ENCODE measurements around the gene SMIM22. TPM values are rescaled to one million over a fixed set of nuclear protein-coding genes. Genes with fewer than 3 reads are reported as not detected.

The SMIM22 gene
- total and polyA plus RNA-seq, 2 donors (not counting 3 experiments of a cell fraction or from before 2014, with no cell fraction given): not detected

DNA sequence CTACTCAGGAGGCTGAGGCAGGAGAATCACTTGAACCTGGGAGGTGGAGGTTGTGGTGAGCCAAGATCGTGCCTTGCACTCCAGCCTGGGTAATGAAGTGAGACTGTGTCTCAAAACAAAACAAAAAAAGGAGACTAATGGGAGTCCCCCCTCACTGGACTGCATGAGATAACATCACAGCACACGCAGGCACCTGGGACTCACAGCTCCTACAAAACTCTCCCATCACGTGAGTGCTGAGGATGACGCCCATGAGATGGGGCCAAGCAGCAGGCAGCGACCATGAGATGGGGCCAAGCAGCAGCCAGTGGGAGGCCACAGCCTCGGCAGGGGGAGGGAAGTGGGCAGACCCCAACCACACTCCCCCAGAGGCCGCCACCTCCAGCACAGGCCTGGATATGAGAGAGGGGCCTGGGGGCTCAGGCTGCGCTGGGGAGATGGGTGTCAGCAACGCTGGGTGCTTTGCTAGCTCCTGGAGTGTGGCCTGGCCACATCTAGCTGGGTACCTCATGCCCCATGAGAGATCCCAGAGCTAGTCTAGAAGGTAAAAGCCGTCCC, 45.4 kb upstream of the SMIM22 start:
- Histone ChIP-seq H4K20me1 (replicated peaks; ENCODE audit: control insufficient read depth, extremely low read depth, insufficient read depth, low read length) (no peaks in the 10 kb centered on the region), H3K27ac (ENCODE audit: insufficient read depth, low read depth, low read length) (no peak overlapping the region), H3K79me2 (ENCODE audit: control insufficient read depth, insufficient read depth, low read length) (no peaks in the 10 kb centered on the region), H3K36me3 (ENCODE audit: control insufficient read depth in 2 of 2, extremely low read depth in 1 of 2, insufficient read depth in 2 of 2, low read length in 2 of 2) (peaks cover 3 to 22% of the 10 kb centered on the region in 2 experiments), H3K9me3 (replicated peaks; ENCODE audit: control insufficient read depth, insufficient read depth, low read length) (no peaks in the 10 kb centered on the region), H3K9me1 (replicated peaks; ENCODE audit: control insufficient read depth, extremely low read depth, insufficient read depth, low read length) (no peaks in the 10 kb centered on the region), H3K4me2 (ENCODE audit: insufficient read depth, low read length) (no peak overlapping the region), H3K4me1 (ENCODE audit: control insufficient read depth, extremely low read depth, insufficient read depth, low read length) (no peaks in the 10 kb centered on the region), H2AFZ (ENCODE audit: low read depth, low read length) (no peak overlapping the region), H3K4me3 (replicated peaks in 1 of 3; ENCODE audit: insufficient read depth in 1 of 3, low read depth in 1 of 3, low read length in 3 of 3) (no peak overlapping the region), H3K9ac (replicated peaks; ENCODE audit: extremely low read depth, insufficient read depth, low read length) (no peak overlapping the region), H3K27me3 (ENCODE audit: control insufficient read depth in 2 of 2, insufficient read depth in 2 of 2, low read length in 2 of 2) (no peaks in the 10 kb centered on the region)
- DNase-seq (ENCODE audit: low read depth, low spot score) (no peak), FAIRE-seq (no peak)
- POLR2A ChIA-PET: interaction anchor here (0.6 kb wide), 1 partner anchor 102 kb away, joined by 4 read pairs; no protein-coding TSS in a partner anchor
- BruUV-seq (replicated peaks): no TSS peak
- dilution Hi-C loops (cut with MboI; ENCODE audit: extremely low pct_ligation_motif_present, low sequenced_read_pairs): no loop called here
- CTCF ChIA-PET: no interaction called here
- intact Hi-C loops (cut with micrococcal nuclease): no loop called here
- no peak for TF ChIP-seq FOS (IDR thresholded peaks at IDR 0.05; ENCODE audit: borderline replicate concordance, insufficient read depth, low read length)
- no peak for TF ChIP-seq JUN (IDR thresholded peaks at IDR 0.05; ENCODE audit: borderline replicate concordance, insufficient read depth, insufficient read length, low read depth)

DNA sequence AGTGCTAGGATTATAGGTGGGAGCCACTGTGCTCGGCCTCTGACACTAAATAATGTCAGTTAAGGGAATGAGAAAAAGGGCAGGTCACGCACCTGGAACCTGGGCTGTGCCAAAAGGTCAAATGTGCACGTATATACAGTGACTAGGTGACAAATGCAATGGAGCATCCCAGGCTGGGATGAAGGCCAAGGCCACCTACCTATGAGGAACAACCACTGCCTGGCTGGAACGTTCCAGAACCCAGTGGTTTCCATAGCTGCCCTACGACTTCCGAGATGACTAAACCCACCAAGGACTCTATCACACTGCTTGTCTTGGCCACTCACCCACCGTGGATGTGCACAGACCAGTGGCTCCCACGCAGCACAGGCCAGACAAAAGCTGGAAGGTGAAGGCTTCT, 44.3 kb upstream of the SMIM22 start:
- no peaks in the 10 kb centered on the region for H3K4me1 ChIP-seq (ENCODE audit: control insufficient read depth, extremely low read depth, insufficient read depth, low read length)
- H3K27ac ChIP-seq (ENCODE audit: insufficient read depth, low read depth, low read length): no peak overlapping the region
- H3K9me3 ChIP-seq (replicated peaks; ENCODE audit: control insufficient read depth, insufficient read depth, low read length): no peaks in the 10 kb centered on the region
- H4K20me1 ChIP-seq (replicated peaks; ENCODE audit: control insufficient read depth, extremely low read depth, insufficient read depth, low read length): no peaks in the 10 kb centered on the region
- H3K9ac ChIP-seq (replicated peaks; ENCODE audit: extremely low read depth, insufficient read depth, low read length): no peak overlapping the region
- peaks cover 8 to 22% of the 10 kb centered on the region in 2 experiments for H3K36me3 ChIP-seq (ENCODE audit: control insufficient read depth in 2 of 2, extremely low read depth in 1 of 2, insufficient read depth in 2 of 2, low read length in 2 of 2)
- H3K27me3 ChIP-seq (ENCODE audit: control insufficient read depth in 2 of 2, insufficient read depth in 2 of 2, low read length in 2 of 2): no peaks in the 10 kb centered on the region
- H2AFZ ChIP-seq (ENCODE audit: low read depth, low read length): no peak overlapping the region
- dilution Hi-C loops (cut with MboI; ENCODE audit: extremely low pct_ligation_motif_present, low sequenced_read_pairs): no loop called here
- no peak overlapping the region for H3K4me3 ChIP-seq (replicated peaks in 1 of 3; ENCODE audit: insufficient read depth in 1 of 3, low read depth in 1 of 3, low read length in 3 of 3)
- no peak for TF ChIP-seq JUN (IDR thresholded peaks at IDR 0.05; ENCODE audit: borderline replicate concordance, insufficient read depth, insufficient read length, low read depth)
- no peak for TF ChIP-seq MYC (IDR thresholded peaks at IDR 0.05; ENCODE audit: low read depth, low read length)
- TF ChIP-seq POLR2AphosphoS5 (IDR thresholded peaks at IDR 0.05; ENCODE audit: insufficient read depth, low read depth, low read length): no peak
- no peak for TF ChIP-seq GATA2 (IDR thresholded peaks at IDR 0.05; ENCODE audit: insufficient read depth, insufficient read length, low read depth, low read length)
- no peak for TF ChIP-seq POLR2A (IDR thresholded peaks at IDR 0.05; ENCODE audit: low read depth, low read length)
- no peak for TF ChIP-seq FOS (IDR thresholded peaks at IDR 0.05; ENCODE audit: borderline replicate concordance, insufficient read depth, low read length)
- TF ChIP-seq, protein P1, sequence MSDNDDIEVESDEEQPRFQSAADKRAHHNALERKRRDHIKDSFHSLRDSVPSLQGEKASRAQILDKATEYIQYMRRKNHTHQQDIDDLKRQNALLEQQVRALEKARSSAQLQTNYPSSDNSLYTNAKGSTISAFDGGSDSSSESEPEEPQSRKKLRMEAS (IDR thresholded peaks at IDR 0.05; ENCODE audit: insufficient read depth, insufficient read length): no peak
- no peak for TF ChIP-seq EZH2 (IDR thresholded peaks at IDR 0.05; ENCODE audit: borderline replicate concordance, low read depth, low read length, severe bottlenecking)
- TF ChIP-seq, protein P2, sequence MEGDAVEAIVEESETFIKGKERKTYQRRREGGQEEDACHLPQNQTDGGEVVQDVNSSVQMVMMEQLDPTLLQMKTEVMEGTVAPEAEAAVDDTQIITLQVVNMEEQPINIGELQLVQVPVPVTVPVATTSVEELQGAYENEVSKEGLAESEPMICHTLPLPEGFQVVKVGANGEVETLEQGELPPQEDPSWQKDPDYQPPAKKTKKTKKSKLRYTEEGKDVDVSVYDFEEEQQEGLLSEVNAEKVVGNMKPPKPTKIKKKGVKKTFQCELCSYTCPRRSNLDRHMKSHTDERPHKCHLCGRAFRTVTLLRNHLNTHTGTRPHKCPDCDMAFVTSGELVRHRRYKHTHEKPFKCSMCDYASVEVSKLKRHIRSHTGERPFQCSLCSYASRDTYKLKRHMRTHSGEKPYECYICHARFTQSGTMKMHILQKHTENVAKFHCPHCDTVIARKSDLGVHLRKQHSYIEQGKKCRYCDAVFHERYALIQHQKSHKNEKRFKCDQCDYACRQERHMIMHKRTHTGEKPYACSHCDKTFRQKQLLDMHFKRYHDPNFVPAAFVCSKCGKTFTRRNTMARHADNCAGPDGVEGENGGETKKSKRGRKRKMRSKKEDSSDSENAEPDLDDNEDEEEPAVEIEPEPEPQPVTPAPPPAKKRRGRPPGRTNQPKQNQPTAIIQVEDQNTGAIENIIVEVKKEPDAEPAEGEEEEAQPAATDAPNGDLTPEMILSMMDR (IDR thresholded peaks at IDR 0.05; ENCODE audit: extremely low read depth in 1 of 2, insufficient read depth in 1 of 2, low read depth in 1 of 2, low read length in 2 of 2): no peak
- H3K79me2 ChIP-seq (ENCODE audit: control insufficient read depth, insufficient read depth, low read length): peaks cover 2% of the 10 kb centered on the region
- FAIRE-seq (no peak), DNase-seq (ENCODE audit: low read depth, low spot score) (no peak)
- intact Hi-C loops (cut with micrococcal nuclease): no loop called here
- BruUV-seq (replicated peaks): no TSS peak
- no peaks in the 10 kb centered on the region for H3K9me1 ChIP-seq (replicated peaks; ENCODE audit: control insufficient read depth, extremely low read depth, insufficient read depth, low read length)
- ChIA-PET CTCF (no interaction called here), POLR2A (no interaction called here)
- H3K4me2 ChIP-seq (ENCODE audit: insufficient read depth, low read length): no peak overlapping the region

All from endothelial cell of umbilical vein (primary cell).